Fibroblast of pulmonary artery (primary cell): ENCODE results near the gene DCX.
"Not testable (repeated sequence)": the region's sequence is repeated elsewhere in the genome, so short reads cannot be mapped to it uniquely, and the experiment has no call there.

Source experiments
- DNase-seq: peaks from one replicate; pipeline ENCODE4 v3.0.0-alpha.2; 2010; ENCODE audit warnings: low read depth
- H3K4me3 ChIP-seq: replicated peaks from 2 replicates; pipeline ENCODE4 v1.5.1; 2011; ENCODE audit warnings: low read depth, mild to moderate bottlenecking, control low read depth, low read length, moderate library complexity
- CTCF ChIP-seq: IDR thresholded peaks from 2 replicates; pipeline ENCODE4 v1.5.1; 2011; ENCODE audit warnings: mild to moderate bottlenecking, control low read depth, low read length, inconsistent platforms; ENCODE audit errors: missing control alignments

The DCX gene

GRCh38 chrX:111348429-111348828 lies 63.6 kb downstream of the DCX start:
- H3K4me3 ChIP-seq: no peak overlapping the region
- TF ChIP-seq CTCF: no peak
- no peak for DNase-seq

DNA sequence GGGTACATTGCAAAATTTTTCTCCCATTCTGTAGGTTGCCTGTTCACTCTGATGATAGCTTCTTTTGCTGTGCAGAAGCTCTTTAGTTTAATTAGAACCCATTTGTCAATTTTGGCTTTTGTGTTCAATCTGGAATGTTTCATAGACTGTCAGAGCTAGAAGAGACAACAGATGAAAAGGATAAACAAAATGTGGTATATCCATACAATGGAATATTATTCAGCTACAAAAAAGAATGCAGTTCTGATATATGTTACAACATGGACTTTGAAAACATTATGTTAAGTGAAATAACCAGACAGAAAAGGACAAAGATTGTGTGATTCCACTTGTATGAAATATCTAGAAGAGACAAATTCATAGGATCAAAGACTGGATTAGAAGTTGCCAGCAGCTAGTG lies 65.8 kb downstream of the DCX start:
- H3K4me3 ChIP-seq, DNase-seq: not testable (repeated sequence)

- DNase-seq: no peak
- no peak overlapping the region for H3K4me3 ChIP-seq
- no peak for TF ChIP-seq CTCF
Measured at GRCh38 chrX:111340054-111340453, 71.9 kb downstream of the DCX start.

DNA sequence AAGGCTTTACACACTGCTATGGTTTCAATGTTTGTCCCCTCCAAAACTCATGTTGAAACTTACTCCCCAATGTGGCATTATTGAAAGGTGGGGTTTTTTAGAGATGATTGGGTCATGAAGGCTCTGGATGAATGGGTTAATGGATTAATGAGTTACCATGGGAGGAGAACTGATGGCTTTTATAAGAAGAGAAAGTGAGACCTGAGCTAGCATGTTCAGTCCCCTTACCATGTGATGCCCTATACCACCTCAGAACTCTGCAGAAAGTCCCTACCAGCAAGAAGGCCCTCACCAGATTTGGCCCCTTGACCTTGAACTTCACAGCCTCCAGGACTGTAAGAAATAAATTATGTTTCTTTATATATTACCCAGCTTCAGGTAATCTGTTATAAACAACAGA lies 72.8 kb downstream of the DCX start:
- H3K4me3 ChIP-seq: no peak overlapping the region
- no peak for TF ChIP-seq CTCF
- no peak for DNase-seq

- H3K4me3 ChIP-seq: no peak overlapping the region
- no peak for DNase-seq
- no peak for TF ChIP-seq CTCF
Measured at GRCh38 chrX:111338095-111338698, 73.8 kb downstream of the DCX start.

DNA sequence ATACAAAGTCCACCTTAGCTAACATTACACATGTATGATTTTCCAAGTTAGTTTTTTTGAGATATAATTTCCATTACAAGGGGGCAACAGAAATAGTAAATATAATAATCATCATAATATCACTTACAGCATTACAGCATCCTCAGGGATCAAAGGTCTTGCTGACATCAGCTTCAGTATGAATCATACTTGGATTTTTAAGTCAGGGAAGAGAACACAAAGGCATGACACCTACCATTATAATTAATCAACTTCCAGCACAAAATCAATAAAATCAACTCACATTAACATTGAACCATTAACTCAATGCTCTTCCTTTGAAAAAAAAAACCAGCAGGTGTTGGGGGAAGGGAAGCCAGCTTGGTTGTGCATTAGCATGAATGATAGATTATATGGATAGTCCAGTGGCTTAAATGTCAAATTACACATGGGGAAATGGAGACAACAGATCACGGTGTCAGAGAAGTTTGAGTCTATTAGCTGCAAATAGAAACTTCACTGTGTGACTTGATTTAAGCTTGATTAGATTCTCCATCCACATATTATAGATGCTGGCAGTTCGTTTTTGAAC lies 74.8 kb downstream of the DCX start:
- no peak for TF ChIP-seq CTCF
- H3K4me3 ChIP-seq: no peak overlapping the region
- no peak for DNase-seq

- H3K4me3 ChIP-seq: no peak overlapping the region
- DNase-seq: no peak
- no peak for TF ChIP-seq CTCF
Measured at GRCh38 chrX:111336141-111336540, 75.9 kb downstream of the DCX start.
